Activated CD4-positive, alpha-beta memory T cell treated with anti-CD3 and anti-CD28 coated beads, Interleukin-2, amount 10 ng/mL, durations not matched to agents 7 days and 5 days (primary cell): ENCODE data around the gene PERP. TPM values are rescaled to one million over a fixed set of nuclear protein-coding genes. Genes with fewer than 3 reads are reported as not detected.

ENCODE experiments used
- CTCF ChIA-PET: fragments of 350-600 bp; sonication (Branson Sonifier 250); formaldehyde crosslinking; loops from one replicate; lab custom pipeline; 2021; ENCODE audit warnings: antibody characterized with exemption, inconsistent platforms; lab: Charles Lee
- POLR2A ChIA-PET: fragments of 350-600 bp; sonication (Branson Sonifier 250); formaldehyde crosslinking; loops from one replicate; lab custom pipeline; 2021; ENCODE audit warnings: antibody characterized with exemption; lab: Charles Lee
- DNase-seq: peaks from one replicate; pipeline ENCODE4 v3.0.0-alpha.2; 2020
- H3K27ac Mint-ChIP-seq: one replicate; pipeline ENCODE4 v1.8.0; 2021; ENCODE audit warnings: mild to moderate bottlenecking, mixed read lengths
- H3K27me3 Mint-ChIP-seq: one replicate; pipeline ENCODE4 v1.8.0; 2021; ENCODE audit warnings: mixed read lengths
- H3K36me3 Mint-ChIP-seq: one replicate; pipeline ENCODE4 v1.8.0; 2021; ENCODE audit warnings: low read depth, mixed read lengths
- H3K4me1 Mint-ChIP-seq: one replicate; pipeline ENCODE4 v1.8.0; 2021; ENCODE audit warnings: mixed read lengths
- H3K4me3 Mint-ChIP-seq: one replicate; pipeline ENCODE4 v1.8.0; 2021; ENCODE audit warnings: mild to moderate bottlenecking, mixed read lengths
- H3K9me3 Mint-ChIP-seq: one replicate; pipeline ENCODE4 v1.8.0; 2021; ENCODE audit warnings: mixed read lengths
- total RNA-seq, 2 experiments: library from RNA; stranded (reverse); gene quantifications; one replicate each; pipeline ENCODE4 v1.2.3, GENCODE V29; 2021

The PERP gene
- total RNA-seq, 2 experiments from 2014 or later, result 18.0 to 19.0 TPM

GRCh38 chr6:138103871-138104270, 3.3 kb downstream of the PERP start:
- Mint-ChIP-seq H3K27me3 (peaks cover 2% of the 10 kb centered on the region), H3K27ac (no peak overlapping the region), H3K9me3 (no peaks in the 10 kb centered on the region), H3K4me1 (peaks cover 28% of the 10 kb centered on the region), H3K36me3 (peaks cover 2% of the 10 kb centered on the region), H3K4me3 (no peak overlapping the region)
- POLR2A ChIA-PET, result no interaction called here
- CTCF ChIA-PET, result interaction anchor here (1.0 to 3.7 kb wide), 3 partner anchors 99 to 184 kb away, joined by 3 to 21 read pairs (median 4); no protein-coding TSS in a partner anchor
- DNase-seq, result no peak

- H3K27me3 Mint-ChIP-seq, result no peaks in the 10 kb centered on the region
- ChIA-PET CTCF (no interaction called here), POLR2A (no interaction called here)
- H3K27ac Mint-ChIP-seq, result no peak overlapping the region
- no peaks in the 10 kb centered on the region for H3K9me3 Mint-ChIP-seq
- peaks cover 8% of the 10 kb centered on the region for H3K36me3 Mint-ChIP-seq
- no peak for DNase-seq
- H3K4me1 Mint-ChIP-seq, result peaks cover 20% of the 10 kb centered on the region
- H3K4me3 Mint-ChIP-seq, result no peak overlapping the region
Observed at GRCh38 chr6:138101946-138102731, 5.1 kb downstream of the PERP start.

- Mint-ChIP-seq H3K9me3 (no peaks in the 10 kb centered on the region), H3K27me3 (no peaks in the 10 kb centered on the region), H3K4me1 (peaks cover 6% of the 10 kb centered on the region), H3K36me3 (peaks cover 25% of the 10 kb centered on the region), H3K4me3 (no peak overlapping the region), H3K27ac (no peak overlapping the region)
- DNase-seq, result no peak
- ChIA-PET CTCF (no interaction called here), POLR2A (no interaction called here)
Observed at GRCh38 chr6:138099832-138100231, 7.4 kb downstream of the PERP start.

- Mint-ChIP-seq H3K4me3 (no peak overlapping the region), H3K9me3 (no peaks in the 10 kb centered on the region), H3K4me1 (peaks cover 2% of the 10 kb centered on the region), H3K36me3 (peaks cover 30% of the 10 kb centered on the region), H3K27me3 (no peaks in the 10 kb centered on the region), H3K27ac (no peak overlapping the region)
- ChIA-PET CTCF (interaction anchor here (1.0 kb wide), 1 partner anchor 91 kb away, joined by 5 read pairs; no protein-coding TSS in a partner anchor), POLR2A (no interaction called here)
- no peak for DNase-seq
Observed at GRCh38 chr6:138098306-138098705, 8.9 kb downstream of the PERP start.

GRCh38 chr6:138094260-138094659, 13.0 kb downstream of the PERP start:
- Mint-ChIP-seq H3K9me3 (no peaks in the 10 kb centered on the region), H3K4me1 (no peaks in the 10 kb centered on the region), H3K27ac (no peak overlapping the region), H3K36me3 (peaks cover 46% of the 10 kb centered on the region), H3K27me3 (no peaks in the 10 kb centered on the region), H3K4me3 (no peak overlapping the region)
- DNase-seq, result no peak
- ChIA-PET CTCF (interaction anchor here (2.1 kb wide), 1 partner anchor 12 kb away, joined by 5 read pairs; no protein-coding TSS in a partner anchor), POLR2A (interaction anchor here (0.6 kb wide), 1 partner anchor 426 kb away, joined by 3 read pairs; no protein-coding TSS in a partner anchor)

- peaks cover 46% of the 10 kb centered on the region for H3K36me3 Mint-ChIP-seq
- H3K27ac Mint-ChIP-seq, result no peak overlapping the region
- H3K4me1 Mint-ChIP-seq, result no peaks in the 10 kb centered on the region
- ChIA-PET POLR2A (no interaction called here), CTCF (interaction anchor here (2.1 kb wide), 1 partner anchor 13 kb away, joined by 5 read pairs; no protein-coding TSS in a partner anchor)
- DNase-seq, result no peak
- H3K9me3 Mint-ChIP-seq, result no peaks in the 10 kb centered on the region
- H3K4me3 Mint-ChIP-seq, result no peak overlapping the region
- no peaks in the 10 kb centered on the region for H3K27me3 Mint-ChIP-seq
Observed at GRCh38 chr6:138093632-138094031, 13.6 kb downstream of the PERP start.

GRCh38 chr6:138092686-138093085, 14.5 kb downstream of the PERP start:
- no peak for DNase-seq
- POLR2A ChIA-PET, result no interaction called here
- Mint-ChIP-seq H3K9me3 (no peaks in the 10 kb centered on the region), H3K36me3 (peaks cover 40% of the 10 kb centered on the region), H3K27me3 (no peaks in the 10 kb centered on the region), H3K4me1 (no peaks in the 10 kb centered on the region), H3K4me3 (no peak overlapping the region), H3K27ac (no peak overlapping the region)
- CTCF ChIA-PET, result no interaction called here

GRCh38 chr6:138089325-138089724, 17.9 kb downstream of the PERP start:
- Mint-ChIP-seq H3K4me1 (no peaks in the 10 kb centered on the region), H3K9me3 (no peaks in the 10 kb centered on the region), H3K27me3 (no peaks in the 10 kb centered on the region), H3K4me3 (no peak overlapping the region), H3K36me3 (peaks cover 21% of the 10 kb centered on the region), H3K27ac (no peak overlapping the region)
- no peak for DNase-seq
- POLR2A ChIA-PET, result no interaction called here
- CTCF ChIA-PET, result no interaction called here

GRCh38 chr6:138088326-138088762, 18.9 kb downstream of the PERP start:
- no peaks in the 10 kb centered on the region for H3K27me3 Mint-ChIP-seq

GRCh38 chr6:138087593-138088325, 19.5 kb downstream of the PERP start:
- POLR2A ChIA-PET, result interaction anchor here (1.1 kb wide), 1 partner anchor 17 kb away, joined by 3 read pairs; no protein-coding TSS in a partner anchor
- H3K4me1 Mint-ChIP-seq, result no peaks in the 10 kb centered on the region
- CTCF ChIA-PET, result no interaction called here

More at GRCh38 chr6:138088326-138088762, 18.9 kb downstream of the PERP start:
- H3K4me3 Mint-ChIP-seq, result no peak overlapping the region
- H3K27ac Mint-ChIP-seq, result no peak overlapping the region
- POLR2A ChIA-PET, result no interaction called here
- CTCF ChIA-PET, result no interaction called here
- H3K4me1 Mint-ChIP-seq, result no peaks in the 10 kb centered on the region
- H3K36me3 Mint-ChIP-seq, result peaks cover 19% of the 10 kb centered on the region
- no peak for DNase-seq
- no peaks in the 10 kb centered on the region for H3K9me3 Mint-ChIP-seq

GRCh38 chr6:138086573-138087196, 20.5 kb downstream of the PERP start:
- Mint-ChIP-seq H3K4me1 (no peaks in the 10 kb centered on the region), H3K36me3 (peaks cover 13% of the 10 kb centered on the region), H3K27ac (no peak overlapping the region), H3K27me3 (peaks cover 1% of the 10 kb centered on the region), H3K4me3 (no peak overlapping the region), H3K9me3 (no peaks in the 10 kb centered on the region)
- ChIA-PET CTCF (interaction anchor here (1.0 kb wide), 1 partner anchor 19 kb away, joined by 3 read pairs; no protein-coding TSS in a partner anchor), POLR2A (interaction anchor here (0.6 to 1.1 kb wide), 3 partner anchors 18 to 432 kb away, joined by 3 to 4 read pairs (median 3); no protein-coding TSS in a partner anchor)
- no peak for DNase-seq

More at GRCh38 chr6:138087593-138088325, 19.5 kb downstream of the PERP start:
- Mint-ChIP-seq H3K9me3 (no peaks in the 10 kb centered on the region), H3K27ac (no peak overlapping the region), H3K4me3 (no peak overlapping the region), H3K27me3 (no peaks in the 10 kb centered on the region), H3K36me3 (peaks cover 16% of the 10 kb centered on the region)
- DNase-seq, result no peak

GRCh38 chr6:138085839-138086222, 21.4 kb downstream of the PERP start:
- H3K4me1 Mint-ChIP-seq, result no peaks in the 10 kb centered on the region
- DNase-seq, result no peak
- POLR2A ChIA-PET, result interaction anchor here (0.6 kb wide), 1 partner anchor 83 kb away, joined by 4 read pairs; no protein-coding TSS in a partner anchor
- H3K27me3 Mint-ChIP-seq, result peaks cover 1% of the 10 kb centered on the region
- H3K27ac Mint-ChIP-seq, result no peak overlapping the region
- H3K9me3 Mint-ChIP-seq, result no peaks in the 10 kb centered on the region
- no peak overlapping the region for H3K4me3 Mint-ChIP-seq
- H3K36me3 Mint-ChIP-seq, result peaks cover 5% of the 10 kb centered on the region
- CTCF ChIA-PET, result interaction anchor here (1.0 kb wide), 1 partner anchor 20 kb away, joined by 3 read pairs; no protein-coding TSS in a partner anchor
